Neural progenitor cell (in vitro differentiated cells): Measurements from ENCODE around the gene SEMA4D. TPM values are rescaled to one million over a fixed set of nuclear protein-coding genes. Genes with fewer than 3 reads are reported as not detected.

Experiments
- DNase-seq: peaks from one replicate; pipeline ENCODE4 v3.0.0-alpha.2; 2016; ENCODE audit warnings: low spot score
- H2AFZ ChIP-seq: fragments of 200-600 bp; sonication (generic); replicated peaks from 2 replicates; pipeline ENCODE4 v1.6.1; 2016; ENCODE audit warnings: antibody characterized with exemption
- H3F3A ChIP-seq: fragments of 200-600 bp; sonication (generic); 2 replicates; pipeline ENCODE4 v1.6.1; 2016; ENCODE audit warnings: antibody characterized with exemption, low read depth
- H3K27ac ChIP-seq: fragments of 200-600 bp; sonication (generic); 2 replicates; pipeline ENCODE4 v1.5.1; 2016; ENCODE audit warnings: mild to moderate bottlenecking
- H3K27me3 ChIP-seq: fragments of 200-600 bp; sonication (generic); 2 replicates; pipeline ENCODE4 v1.6.1; 2016; ENCODE audit warnings: mild to moderate bottlenecking, moderate library complexity
- H3K36me3 ChIP-seq: fragments of 200-600 bp; sonication (generic); 2 replicates; pipeline ENCODE4 v1.5.1; 2016
- H3K4me1 ChIP-seq: fragments of 200-600 bp; sonication (generic); 2 replicates; pipeline ENCODE4 v1.6.1; 2016; ENCODE audit warnings: mixed run types
- H3K4me2 ChIP-seq: fragments of 200-600 bp; sonication (generic); 2 replicates; pipeline ENCODE4 v1.6.1; 2016
- H3K4me3 ChIP-seq: fragments of 200-600 bp; sonication (generic); 2 replicates; pipeline ENCODE4 v1.5.1; 2016
- H3K79me2 ChIP-seq: fragments of 200-600 bp; sonication (generic); 2 replicates; pipeline ENCODE4 v1.6.1; 2016; ENCODE audit warnings: low read depth
- H3K9ac ChIP-seq: fragments of 200-600 bp; sonication (generic); 2 replicates; pipeline ENCODE4 v1.6.1; 2016
- H3K9me3 ChIP-seq: fragments of 200-600 bp; sonication (generic); 2 replicates; pipeline ENCODE4 v1.5.1; 2016; ENCODE audit warnings: low read depth
- H4K20me1 ChIP-seq: fragments of 200-600 bp; sonication (generic); 2 replicates; pipeline ENCODE4 v1.6.1; 2016; ENCODE audit warnings: low read depth
- H3K27ac Mint-ChIP-seq: 3 replicates; pipeline ENCODE4 v1.8.0; 2021; ENCODE audit warnings: mixed read lengths
- H3K27me3 Mint-ChIP-seq: 2 replicates; pipeline ENCODE4 v1.8.0; 2022; ENCODE audit warnings: low read depth, mild to moderate bottlenecking, inconsistent platforms, moderate library complexity, mixed read lengths; ENCODE audit not compliant: insufficient read depth
- H3K36me3 Mint-ChIP-seq: 3 replicates; pipeline ENCODE4 v1.8.0; 2021; ENCODE audit warnings: mixed read lengths
- H3K4me1 Mint-ChIP-seq: 3 replicates; pipeline ENCODE4 v1.8.0; 2021; ENCODE audit warnings: mixed read lengths
- H3K4me3 Mint-ChIP-seq: 3 replicates; pipeline ENCODE4 v1.8.0; 2021; ENCODE audit warnings: mild to moderate bottlenecking, moderate library complexity, mixed read lengths
- H3K9me3 Mint-ChIP-seq: 3 replicates; pipeline ENCODE4 v1.8.0; 2020; ENCODE audit warnings: mixed read lengths
- CTCF ChIP-seq: fragments of 200-600 bp; sonication (generic); IDR thresholded peaks from 2 replicates; pipeline ENCODE4 v1.5.1; 2017; ENCODE audit warnings: antibody characterized with exemption, mild to moderate bottlenecking
- EZH2 ChIP-seq: fragments of 200-600 bp; sonication (generic); IDR thresholded peaks from 2 replicates; pipeline ENCODE4 v1.6.1; 2017; ENCODE audit warnings: antibody characterized with exemption, mild to moderate bottlenecking, moderate library complexity
- EZH2phosphoT487 ChIP-seq: fragments of 200-600 bp; sonication (generic); IDR thresholded peaks from 2 replicates; pipeline ENCODE4 v1.6.1; 2017; ENCODE audit warnings: antibody characterized with exemption
- total RNA-seq: library from RNA; depleted of rRNA; stranded (reverse); fragments of >200 nt; gene quantifications from 2 replicates; pipeline ENCODE4 v1.2.3, GENCODE V29; 2015; ENCODE audit warnings: low replicate concordance

Gene SEMA4D
- total RNA-seq, 1 donor from 2014 or later = 19.1 TPM

DNA sequence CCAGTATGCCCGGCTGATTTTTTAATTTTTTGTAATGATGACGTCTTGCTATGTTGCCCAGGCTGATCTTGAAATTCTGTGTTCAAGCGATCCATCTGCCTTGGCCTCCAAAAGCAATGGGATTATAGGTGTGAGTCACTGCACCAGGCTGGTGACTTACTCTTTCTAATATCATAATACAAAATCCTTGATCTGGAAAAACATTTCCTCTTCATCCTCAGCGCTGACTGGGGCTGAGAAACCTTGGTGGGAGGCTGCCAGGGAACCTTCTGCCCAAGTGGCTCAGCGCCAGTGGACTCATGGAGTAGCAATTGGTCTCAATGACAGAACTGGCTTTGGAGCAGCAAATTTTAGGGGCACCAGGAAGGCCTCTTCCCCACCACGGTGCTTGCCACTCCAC lies 17.5 kb upstream of the SEMA4D start:
- Histone ChIP-seq H3K4me3 (no peak overlapping the region), H2AFZ (no peak overlapping the region), H3K9me3 (no peaks in the 10 kb centered on the region), H3F3A (no peaks in the 10 kb centered on the region), H3K27ac (no peak overlapping the region), H4K20me1 (no peaks in the 10 kb centered on the region), H3K27me3 (no peaks in the 10 kb centered on the region), H3K9ac (no peak overlapping the region), H3K4me2 (no peak overlapping the region), H3K79me2 (no peaks in the 10 kb centered on the region), H3K4me1 (no peaks in the 10 kb centered on the region), H3K36me3 (no peaks in the 10 kb centered on the region)
- Mint-ChIP-seq H3K27me3 (peaks cover 6% of the 10 kb centered on the region), H3K36me3 (no peaks in the 10 kb centered on the region), H3K4me1 (peaks cover 14% of the 10 kb centered on the region), H3K9me3 (no peaks in the 10 kb centered on the region), H3K27ac (no peak overlapping the region), H3K4me3 (no peak overlapping the region)
- DNase-seq = no peak
- TF ChIP-seq CTCF = no peak
- no peak for TF ChIP-seq EZH2phosphoT487
- no peak for TF ChIP-seq EZH2

GRCh38 chr9:89514956-89515355 lies 17.0 kb upstream of the SEMA4D start:
- no peaks in the 10 kb centered on the region for H3K27me3 ChIP-seq
- no peaks in the 10 kb centered on the region for H3K4me1 ChIP-seq
- H3K36me3 ChIP-seq = no peaks in the 10 kb centered on the region
- H3K79me2 ChIP-seq = no peaks in the 10 kb centered on the region
- Mint-ChIP-seq H3K36me3 (no peaks in the 10 kb centered on the region), H3K9me3 (no peaks in the 10 kb centered on the region), H3K27me3 (peaks cover 6% of the 10 kb centered on the region), H3K4me1 (peaks cover 13% of the 10 kb centered on the region), H3K4me3 (no peak overlapping the region), H3K27ac (no peak overlapping the region)
- H3K4me3 ChIP-seq = no peak overlapping the region
- no peak for TF ChIP-seq EZH2phosphoT487
- no peak for TF ChIP-seq CTCF
- TF ChIP-seq EZH2 = no peak
- H2AFZ ChIP-seq = no peak overlapping the region
- H3K9me3 ChIP-seq = no peaks in the 10 kb centered on the region
- no peak overlapping the region for H3K9ac ChIP-seq
- H3K27ac ChIP-seq = no peak overlapping the region
- no peaks in the 10 kb centered on the region for H4K20me1 ChIP-seq
- H3F3A ChIP-seq = no peaks in the 10 kb centered on the region
- H3K4me2 ChIP-seq = no peak overlapping the region
- DNase-seq = no peak

DNA sequence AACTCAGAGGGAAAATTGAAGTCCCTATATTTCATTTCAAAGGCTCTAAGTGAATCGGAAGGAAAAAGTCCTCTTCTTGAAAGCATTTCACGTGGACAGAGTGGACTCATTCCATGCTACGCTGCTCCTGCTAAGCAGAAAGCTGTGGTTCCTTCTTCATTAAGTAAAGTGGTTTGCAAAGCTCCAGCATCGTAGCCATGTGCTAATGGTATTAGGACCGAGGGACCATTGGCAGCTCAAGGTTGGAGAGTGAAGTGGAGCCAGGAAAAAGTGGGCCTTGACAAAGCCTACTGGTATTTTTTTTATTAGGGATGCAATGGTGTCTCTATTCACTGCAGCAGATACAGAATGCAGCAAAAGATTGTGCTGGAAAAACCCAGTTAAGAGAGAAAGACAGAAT lies 16.4 kb upstream of the SEMA4D start:
- Histone ChIP-seq H3K4me2 (no peak overlapping the region), H3K9me3 (no peaks in the 10 kb centered on the region), H3K4me1 (no peaks in the 10 kb centered on the region), H3K27me3 (no peaks in the 10 kb centered on the region), H3K79me2 (no peaks in the 10 kb centered on the region), H2AFZ (no peak overlapping the region), H3K4me3 (no peak overlapping the region), H3F3A (no peaks in the 10 kb centered on the region), H3K27ac (no peak overlapping the region), H3K9ac (no peak overlapping the region), H4K20me1 (no peaks in the 10 kb centered on the region), H3K36me3 (no peaks in the 10 kb centered on the region)
- Mint-ChIP-seq H3K4me1 (peaks cover 7% of the 10 kb centered on the region), H3K27ac (no peak overlapping the region), H3K27me3 (peaks cover 6% of the 10 kb centered on the region), H3K9me3 (no peaks in the 10 kb centered on the region), H3K36me3 (no peaks in the 10 kb centered on the region), H3K4me3 (no peak overlapping the region)
- TF ChIP-seq EZH2phosphoT487 (no peak), CTCF (no peak), EZH2 (no peak)
- DNase-seq = no peak

DNA sequence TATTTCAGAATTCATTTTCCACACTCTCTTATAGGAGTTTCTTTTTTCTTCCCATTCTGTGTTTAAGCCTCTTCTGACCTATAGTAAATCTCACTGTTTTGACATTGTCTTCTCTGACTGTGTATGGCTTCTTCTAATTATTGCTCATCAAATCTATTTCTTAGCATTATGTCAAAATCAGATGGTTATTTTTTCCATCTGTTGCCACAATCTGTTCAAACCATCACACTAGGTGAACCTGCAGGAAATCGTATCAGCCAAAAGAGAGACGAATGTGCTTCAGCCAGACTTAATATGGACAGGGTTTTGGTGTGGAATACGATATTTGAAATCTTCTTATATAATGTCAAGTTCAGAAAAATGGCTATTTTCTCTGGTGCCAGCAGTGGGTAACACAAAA lies 15.9 kb upstream of the SEMA4D start:
- no peaks in the 10 kb centered on the region for H3K4me1 ChIP-seq
- Mint-ChIP-seq H3K27me3 (peaks cover 6% of the 10 kb centered on the region), H3K27ac (no peak overlapping the region), H3K4me3 (no peak overlapping the region), H3K36me3 (no peaks in the 10 kb centered on the region), H3K9me3 (no peaks in the 10 kb centered on the region), H3K4me1 (peaks cover 4% of the 10 kb centered on the region)
- TF ChIP-seq EZH2 (no peak), EZH2phosphoT487 (no peak), CTCF (no peak)
- DNase-seq = no peak
- H4K20me1 ChIP-seq = no peaks in the 10 kb centered on the region
- H2AFZ ChIP-seq = no peak overlapping the region
- no peaks in the 10 kb centered on the region for H3K79me2 ChIP-seq
- no peak overlapping the region for H3K4me2 ChIP-seq
- H3K9me3 ChIP-seq = no peaks in the 10 kb centered on the region
- no peak overlapping the region for H3K27ac ChIP-seq
- H3K4me3 ChIP-seq = no peak overlapping the region
- no peaks in the 10 kb centered on the region for H3K27me3 ChIP-seq
- no peaks in the 10 kb centered on the region for H3K36me3 ChIP-seq
- H3F3A ChIP-seq = no peaks in the 10 kb centered on the region
- H3K9ac ChIP-seq = no peak overlapping the region
